Body of pancreas (tissue), 4 donors: ENCODE data around the gene LPP.

Source experiments
- CTCF ChIP-seq, 7 experiments: fragments of 450-650 bp in 4 of 7; fragments of 200-600 bp in 3 of 7; sonication (generic) in 3 of 7; IDR thresholded peaks; one replicate each; pipeline ENCODE4 v1.5.1; 2016 to 2019; ENCODE audit warnings: antibody characterized with exemption in 7 of 7
- POLR2A ChIP-seq, 3 donors: fragments of 450-650 bp; IDR thresholded peaks; one replicate each; pipeline ENCODE4 v1.6.1; 2016; ENCODE audit warnings: antibody characterized with exemption in 3 of 3, mild to moderate bottlenecking in 2 of 3

- no peak for TF ChIP-seq CTCF (IDR thresholded peaks at IDR 0.05)
- TF ChIP-seq POLR2A (IDR thresholded peaks at IDR 0.05), result no peak
Observed at GRCh38 chr3:188802645-188803044, 648.7 kb downstream of the LPP start.
